ENCODE results near the gene ADAP2.

The ADAP2 gene

GRCh38 chr17:31003225-31003866, 81.6 kb downstream of the ADAP2 start:
- TF ChIP-seq POLR2A (IDR thresholded peaks at IDR 0.05; ENCODE audit: low read length) (no peak), GATA1 (IDR thresholded peaks at IDR 0.05; ENCODE audit: low read depth, low read length) (no peak)
- DNase-seq, result no peak

GRCh38 chr17:31004160-31004559, 82.4 kb downstream of the ADAP2 start:
- no peak for DNase-seq
- TF ChIP-seq POLR2A (IDR thresholded peaks at IDR 0.05; ENCODE audit: low read length) (no peak), GATA1 (IDR thresholded peaks at IDR 0.05; ENCODE audit: low read depth, low read length) (no peak)

DNA sequence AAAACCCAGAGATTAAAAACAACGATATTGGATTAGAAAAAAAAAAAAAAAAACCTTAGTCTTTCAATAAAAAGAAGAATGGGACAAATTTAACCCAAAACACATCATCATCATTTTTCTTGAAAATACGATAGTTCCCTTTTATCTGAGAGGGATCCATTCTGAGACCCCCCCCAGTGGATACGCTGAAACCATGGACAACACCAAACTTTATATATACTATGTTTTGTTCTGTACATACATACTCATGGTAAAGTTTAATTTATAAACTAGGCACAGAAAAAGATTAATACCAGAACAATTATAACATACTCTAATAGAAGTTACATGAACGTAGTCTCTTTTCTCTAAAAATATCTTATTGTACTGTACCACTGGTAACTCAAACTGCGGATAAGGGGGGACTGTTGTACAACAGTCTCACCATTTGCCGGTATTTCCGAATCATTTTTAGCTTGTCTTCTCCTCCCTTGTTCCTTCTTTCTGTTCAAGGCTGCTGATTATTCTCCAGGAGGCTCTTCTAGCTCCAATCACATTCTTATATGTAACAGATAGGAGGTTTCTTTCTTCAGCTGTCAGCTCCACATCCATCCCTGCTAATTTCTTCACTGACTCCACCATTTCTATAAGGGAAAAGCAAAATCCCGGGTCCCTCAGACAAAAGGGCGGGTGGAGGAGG, 86.1 kb downstream of the ADAP2 start:
- no peak for DNase-seq
- no peak for TF ChIP-seq GATA1 (IDR thresholded peaks at IDR 0.05; ENCODE audit: low read depth, low read length)
- no peak for TF ChIP-seq POLR2A (IDR thresholded peaks at IDR 0.05; ENCODE audit: low read length)

DNA sequence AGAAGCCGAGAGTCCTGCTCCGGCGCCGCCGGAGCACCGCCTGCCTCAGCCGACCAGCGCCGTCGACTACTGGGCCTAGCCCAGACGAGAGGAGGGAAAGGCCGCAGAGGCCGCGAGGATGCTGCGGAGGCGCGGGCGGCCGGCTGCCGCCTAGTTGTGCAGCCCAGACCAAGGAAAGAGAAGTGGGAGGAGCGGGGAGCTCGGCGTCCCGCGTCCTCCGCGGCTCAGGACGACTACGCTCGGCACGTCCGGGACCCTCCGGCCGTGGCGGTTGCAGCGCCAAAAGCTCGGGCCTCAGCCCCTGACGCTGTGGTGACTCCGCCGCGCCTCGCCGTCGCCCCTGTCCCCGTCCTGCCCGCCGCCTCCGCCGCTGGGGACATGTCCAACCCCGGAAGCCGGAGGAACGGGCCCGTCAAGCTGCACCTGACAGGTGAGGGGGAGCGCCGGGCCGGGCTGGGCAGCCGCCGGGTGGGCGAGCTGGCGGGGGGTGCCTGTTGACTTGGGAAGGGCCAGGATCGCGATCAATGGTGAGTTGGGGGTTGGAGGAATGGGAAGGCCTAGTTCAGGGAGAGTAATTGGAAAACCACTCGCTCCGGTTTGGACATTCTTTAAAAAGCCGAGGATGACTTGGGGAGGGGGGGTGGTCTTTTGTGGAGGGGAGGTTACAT, 86.8 kb downstream of the ADAP2 start:
- DNase-seq, result peak; percentile 39 to 47
- TF ChIP-seq POLR2A (IDR thresholded peaks at IDR 0.05; ENCODE audit: low read length) (no peak), GATA1 (IDR thresholded peaks at IDR 0.05; ENCODE audit: low read depth, low read length) (no peak)
